MM.1S (cell line): ENCODE results near the gene FBLN7.

Experiments used
- DNase-seq: peaks from one replicate; pipeline ENCODE4 v3.0.0-alpha.2; 2015
- H2AFZ ChIP-seq: fragments of 300-600 bp; sonication (generic); 2 replicates; pipeline ENCODE4 v1.6.0; 2016; ENCODE audit warnings: antibody characterized with exemption, low read length
- H3F3A ChIP-seq: fragments of 300-600 bp; sonication (generic); 2 replicates; pipeline ENCODE4 v1.6.1; 2016; ENCODE audit warnings: mild to moderate bottlenecking, antibody characterized with exemption, low read length, moderate library complexity, mixed read lengths; ENCODE audit not compliant: insufficient read depth
- H3K27ac ChIP-seq: fragments of 300-600 bp; sonication (generic); 2 replicates; pipeline ENCODE4 v1.5.1; 2016; ENCODE audit warnings: mild to moderate bottlenecking, low read length
- H3K27me3 ChIP-seq: fragments of 300-600 bp; sonication (generic); replicated peaks from 2 replicates; pipeline ENCODE4 v1.6.0; 2016; ENCODE audit warnings: low read length; ENCODE audit not compliant: insufficient read depth
- H3K36me3 ChIP-seq: fragments of 300-600 bp; sonication (generic); replicated peaks from 2 replicates; pipeline ENCODE4 v1.6.1; 2016; ENCODE audit warnings: mild to moderate bottlenecking, low read length, mixed read lengths; ENCODE audit not compliant: insufficient read depth
- H3K4me1 ChIP-seq: fragments of 300-600 bp; sonication (generic); 2 replicates; pipeline ENCODE4 v1.6.1; 2016; ENCODE audit warnings: low read length, mixed read lengths
- H3K4me2 ChIP-seq: fragments of 300-600 bp; sonication (generic); 2 replicates; pipeline ENCODE4 v1.6.0; 2016; ENCODE audit warnings: low read depth, low read length
- H3K4me3 ChIP-seq: fragments of 300-600 bp; sonication (generic); 2 replicates; pipeline ENCODE4 v1.5.1; 2016; ENCODE audit warnings: low read length, mixed read lengths
- H3K79me2 ChIP-seq: fragments of 300-600 bp; sonication (generic); 2 replicates; pipeline ENCODE4 v1.6.1; 2016; ENCODE audit warnings: mixed run types, low read length, mixed read lengths
- H3K9ac ChIP-seq: fragments of 300-600 bp; sonication (generic); 2 replicates; pipeline ENCODE4 v1.6.1; 2016; ENCODE audit warnings: low read length, mixed read lengths
- H3K9me2 ChIP-seq: fragments of 300-600 bp; sonication (generic); replicated peaks from 2 replicates; pipeline ENCODE4 v1.6.1; 2016; ENCODE audit warnings: mild to moderate bottlenecking, low read length, mixed read lengths; ENCODE audit not compliant: insufficient read depth
- H3K9me3 ChIP-seq: fragments of 300-600 bp; sonication (generic); replicated peaks from 2 replicates; pipeline ENCODE4 v1.6.1; 2016; ENCODE audit warnings: mild to moderate bottlenecking, low read length, mixed read lengths; ENCODE audit not compliant: insufficient read depth
- H4K20me1 ChIP-seq: fragments of 300-600 bp; sonication (generic); 2 replicates; pipeline ENCODE4 v1.6.1; 2016; ENCODE audit warnings: mild to moderate bottlenecking, low read length, moderate library complexity, mixed read lengths; ENCODE audit not compliant: insufficient read depth
- EZH2 ChIP-seq: fragments of 300-600 bp; sonication (generic); optimal IDR thresholded peaks from 2 replicates; pipeline ENCODE3; 2017; ENCODE audit warnings: low read depth, mild to moderate bottlenecking, antibody characterized with exemption, low read length, mixed read lengths
- EZH2phosphoT487 ChIP-seq: fragments of 300-600 bp; sonication (generic); IDR thresholded peaks from 2 replicates; pipeline ENCODE4 v1.6.1; 2018; ENCODE audit warnings: antibody characterized with exemption, low read length
- TF ChIP-seq, protein P1 (sequence below): fragments of 300-600 bp; sonication (generic); IDR thresholded peaks from 2 replicates; pipeline ENCODE4 v1.5.1; 2016; ENCODE audit warnings: antibody characterized with exemption, low read length, mixed read lengths

The FBLN7 gene

DNA sequence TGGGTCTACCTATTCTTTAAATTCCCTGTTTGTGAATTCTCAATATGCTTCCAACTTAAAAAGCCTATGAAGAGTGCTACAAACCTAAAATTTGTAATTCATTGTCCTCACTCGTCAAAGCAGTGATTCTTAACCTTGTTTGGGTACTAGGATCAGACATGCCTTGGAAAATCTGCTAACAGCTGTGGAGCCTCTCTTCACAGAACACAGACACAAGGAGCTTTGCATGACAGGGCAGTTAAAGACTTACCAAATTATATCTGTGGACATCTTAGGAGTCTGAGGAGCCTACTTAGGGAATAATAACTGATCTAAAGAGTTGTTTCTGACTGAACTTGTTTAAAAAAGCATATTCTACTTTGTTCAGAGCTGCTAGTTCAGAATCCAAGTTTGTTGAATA lies 45.0 kb upstream of the FBLN7 start:
- Histone ChIP-seq H2AFZ (no peak overlapping the region), H4K20me1 (no peaks in the 10 kb centered on the region), H3K27me3 (no peaks in the 10 kb centered on the region), H3K36me3 (peaks cover 6% of the 10 kb centered on the region; the same call in 1 of the 2 replicates), H3K79me2 (no peaks in the 10 kb centered on the region), H3K9me2 (no peaks in the 10 kb centered on the region), H3K9me3 (no peaks in the 10 kb centered on the region), H3K4me2 (no peak overlapping the region), H3K27ac (no peak overlapping the region), H3K4me3 (no peak overlapping the region), H3F3A (no peaks in the 10 kb centered on the region), H3K9ac (no peak overlapping the region), H3K4me1 (no peaks in the 10 kb centered on the region)
- DNase-seq: no peak
- TF ChIP-seq, protein P1, sequence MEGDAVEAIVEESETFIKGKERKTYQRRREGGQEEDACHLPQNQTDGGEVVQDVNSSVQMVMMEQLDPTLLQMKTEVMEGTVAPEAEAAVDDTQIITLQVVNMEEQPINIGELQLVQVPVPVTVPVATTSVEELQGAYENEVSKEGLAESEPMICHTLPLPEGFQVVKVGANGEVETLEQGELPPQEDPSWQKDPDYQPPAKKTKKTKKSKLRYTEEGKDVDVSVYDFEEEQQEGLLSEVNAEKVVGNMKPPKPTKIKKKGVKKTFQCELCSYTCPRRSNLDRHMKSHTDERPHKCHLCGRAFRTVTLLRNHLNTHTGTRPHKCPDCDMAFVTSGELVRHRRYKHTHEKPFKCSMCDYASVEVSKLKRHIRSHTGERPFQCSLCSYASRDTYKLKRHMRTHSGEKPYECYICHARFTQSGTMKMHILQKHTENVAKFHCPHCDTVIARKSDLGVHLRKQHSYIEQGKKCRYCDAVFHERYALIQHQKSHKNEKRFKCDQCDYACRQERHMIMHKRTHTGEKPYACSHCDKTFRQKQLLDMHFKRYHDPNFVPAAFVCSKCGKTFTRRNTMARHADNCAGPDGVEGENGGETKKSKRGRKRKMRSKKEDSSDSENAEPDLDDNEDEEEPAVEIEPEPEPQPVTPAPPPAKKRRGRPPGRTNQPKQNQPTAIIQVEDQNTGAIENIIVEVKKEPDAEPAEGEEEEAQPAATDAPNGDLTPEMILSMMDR: no peak
- TF ChIP-seq EZH2: no peak
- TF ChIP-seq EZH2phosphoT487: no peak

DNA sequence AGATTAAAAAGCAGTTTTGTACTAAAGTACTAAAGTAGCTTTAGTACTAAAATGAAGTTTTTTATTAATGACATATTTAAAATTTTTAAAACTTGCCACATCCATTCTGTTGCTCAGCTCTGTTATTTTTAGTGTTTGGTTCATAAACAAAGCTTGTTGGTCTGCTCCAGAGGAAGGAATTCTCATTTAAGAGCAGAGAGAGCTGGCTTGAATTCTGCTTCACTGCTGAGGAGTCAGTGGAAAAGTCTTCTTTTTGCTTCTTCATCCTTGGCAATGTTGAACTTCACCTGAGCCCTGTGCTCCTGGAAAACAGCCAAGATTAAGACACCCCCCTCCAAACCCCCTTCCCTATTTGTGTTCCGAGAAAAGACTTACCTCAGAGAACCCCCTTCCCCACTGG lies 42.5 kb upstream of the FBLN7 start:
- Histone ChIP-seq H3K4me1 (no peaks in the 10 kb centered on the region), H3K9ac (no peak overlapping the region), H3K27ac (no peak overlapping the region), H3K27me3 (no peaks in the 10 kb centered on the region), H3K4me3 (no peak overlapping the region), H3K9me2 (no peaks in the 10 kb centered on the region), H3K79me2 (no peaks in the 10 kb centered on the region), H3K4me2 (no peak overlapping the region), H3K36me3 (peaks cover 6% of the 10 kb centered on the region; the same call in 1 of the 2 replicates), H4K20me1 (no peaks in the 10 kb centered on the region), H3K9me3 (no peaks in the 10 kb centered on the region), H2AFZ (no peak overlapping the region), H3F3A (no peaks in the 10 kb centered on the region)
- DNase-seq: no peak
- TF ChIP-seq EZH2 (no peak), EZH2phosphoT487 (no peak)
- TF ChIP-seq, protein P1: no peak

DNA sequence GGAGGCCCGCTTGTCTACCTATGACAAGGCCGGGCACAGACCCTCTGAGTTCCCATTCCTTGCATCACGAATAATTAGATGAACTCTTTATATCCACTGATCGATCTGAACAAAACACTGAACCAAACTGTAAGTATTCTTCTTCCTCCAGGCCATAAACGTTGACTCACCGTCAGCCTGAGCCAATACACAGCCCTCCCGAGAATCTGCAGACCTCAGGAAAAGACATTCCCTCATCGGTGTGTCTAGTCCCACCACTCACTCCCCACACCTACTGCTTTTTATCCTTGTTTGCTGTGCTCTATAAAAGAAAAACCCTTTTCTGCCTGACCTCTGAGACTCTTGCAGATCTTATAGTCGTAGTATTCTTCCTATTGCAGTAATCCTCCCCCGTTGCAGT lies 42.1 kb upstream of the FBLN7 start:
- Histone ChIP-seq H3K4me1 (no peaks in the 10 kb centered on the region), H4K20me1 (no peaks in the 10 kb centered on the region), H3K9ac (no peak overlapping the region), H3K27me3 (no peaks in the 10 kb centered on the region), H3K4me2 (no peak overlapping the region), H2AFZ (no peak overlapping the region), H3K9me3 (no peaks in the 10 kb centered on the region), H3K79me2 (no peaks in the 10 kb centered on the region), H3F3A (no peaks in the 10 kb centered on the region), H3K9me2 (no peaks in the 10 kb centered on the region), H3K4me3 (no peak overlapping the region), H3K36me3 (peaks cover 6% of the 10 kb centered on the region; the same call in 1 of the 2 replicates), H3K27ac (no peak overlapping the region)
- no peak for TF ChIP-seq EZH2phosphoT487
- no peak for TF ChIP-seq EZH2
- TF ChIP-seq, protein P1: no peak
- no peak for DNase-seq
